Head of caudate nucleus (tissue), 42 donors: Measurements from ENCODE around the gene SLC2A11.
"Not testable (repeated sequence)": the region's sequence is repeated elsewhere in the genome, so short reads cannot be mapped to it uniquely, and the experiment has no call there.

Experiments
- DNase-seq, 42 donors: peaks; one replicate each; pipeline versions ENCODE4 v3.0.0 to v3.0.0-alpha.2; 2020 to 2021; ENCODE audit warnings: mixed read lengths in 7 of 42
- intact Hi-C: fragments of 100-400 bp; cut with DNase I; formaldehyde crosslinking; loops from one replicate; pipeline ENCODE4 v1.15.0; 2022

SLC2A11 gene

DNA sequence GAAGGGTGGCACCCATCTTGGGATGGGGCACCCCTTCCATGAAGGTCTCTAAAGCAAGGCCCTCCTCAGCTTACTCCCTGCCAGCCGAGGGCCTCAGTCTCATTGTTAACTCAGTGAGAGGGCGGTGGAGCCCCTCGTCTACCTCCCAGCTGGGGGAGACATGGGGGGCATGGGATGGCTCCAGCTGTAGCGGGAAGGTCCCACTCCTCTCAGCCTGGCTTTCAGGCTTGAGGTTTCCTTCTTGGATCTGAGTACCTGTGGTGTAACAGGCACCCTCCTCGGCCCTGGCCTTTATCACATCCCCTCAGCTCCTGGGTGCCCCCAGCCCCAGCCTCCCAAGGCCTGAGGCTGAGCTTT lies 38.5 kb downstream of the SLC2A11 start:
- no peak for DNase-seq
- intact Hi-C loops, result no loop called here

DNA sequence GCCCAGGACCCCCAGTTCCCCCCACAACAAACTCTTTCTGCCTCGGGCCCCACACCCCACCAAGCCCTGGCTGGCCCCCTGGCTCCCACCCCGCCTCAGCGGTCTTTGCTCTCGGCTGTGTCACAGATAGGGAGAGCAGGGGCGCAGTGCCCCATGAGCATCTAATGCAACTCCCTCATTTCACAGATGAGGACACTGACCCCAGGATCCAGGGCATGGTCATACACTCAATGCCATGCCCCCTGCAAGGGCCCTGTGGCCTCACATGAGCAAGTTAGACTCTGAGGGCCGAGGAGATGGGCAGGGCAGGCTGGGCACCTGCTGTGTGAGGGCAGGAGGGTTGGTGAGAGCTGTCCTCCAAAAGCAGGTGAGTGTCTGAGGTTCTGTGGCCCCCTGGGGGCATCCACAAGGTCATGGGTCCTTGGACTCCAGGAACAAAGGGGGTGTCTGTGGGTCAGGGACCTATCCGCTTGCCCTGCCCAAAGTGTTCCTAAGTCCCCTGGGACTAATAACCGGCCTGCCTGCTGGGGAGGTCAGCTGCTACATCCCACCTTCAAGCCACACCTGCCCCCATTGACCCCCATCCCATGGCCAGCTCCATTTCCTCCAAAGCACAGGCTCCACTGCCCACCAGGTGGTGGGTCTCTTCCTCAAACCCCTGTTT lies 39.0 kb downstream of the SLC2A11 start:
- DNase-seq, result no peak
- intact Hi-C loops, result no loop called here

DNA sequence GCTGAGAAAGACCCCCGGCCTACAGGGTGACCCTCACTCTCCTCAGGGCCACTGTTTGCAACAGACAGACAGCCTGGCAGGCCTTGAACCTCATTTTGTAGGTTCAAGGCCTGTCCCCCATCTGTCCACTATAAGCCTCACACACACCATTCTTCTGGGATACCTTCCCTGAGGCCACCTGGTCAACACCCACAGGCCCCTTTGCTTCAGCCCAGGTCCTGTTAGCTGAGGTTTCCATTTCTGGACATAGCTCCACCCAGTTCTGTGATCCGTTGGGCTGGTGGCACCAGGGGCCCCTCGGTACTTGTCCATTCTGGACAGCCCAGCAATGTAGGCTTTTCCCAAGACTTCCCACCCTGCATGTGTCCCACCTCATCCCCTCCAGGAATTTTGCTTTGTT lies 39.6 kb downstream of the SLC2A11 start:
- intact Hi-C loops, result no loop called here
- no peak for DNase-seq

DNA sequence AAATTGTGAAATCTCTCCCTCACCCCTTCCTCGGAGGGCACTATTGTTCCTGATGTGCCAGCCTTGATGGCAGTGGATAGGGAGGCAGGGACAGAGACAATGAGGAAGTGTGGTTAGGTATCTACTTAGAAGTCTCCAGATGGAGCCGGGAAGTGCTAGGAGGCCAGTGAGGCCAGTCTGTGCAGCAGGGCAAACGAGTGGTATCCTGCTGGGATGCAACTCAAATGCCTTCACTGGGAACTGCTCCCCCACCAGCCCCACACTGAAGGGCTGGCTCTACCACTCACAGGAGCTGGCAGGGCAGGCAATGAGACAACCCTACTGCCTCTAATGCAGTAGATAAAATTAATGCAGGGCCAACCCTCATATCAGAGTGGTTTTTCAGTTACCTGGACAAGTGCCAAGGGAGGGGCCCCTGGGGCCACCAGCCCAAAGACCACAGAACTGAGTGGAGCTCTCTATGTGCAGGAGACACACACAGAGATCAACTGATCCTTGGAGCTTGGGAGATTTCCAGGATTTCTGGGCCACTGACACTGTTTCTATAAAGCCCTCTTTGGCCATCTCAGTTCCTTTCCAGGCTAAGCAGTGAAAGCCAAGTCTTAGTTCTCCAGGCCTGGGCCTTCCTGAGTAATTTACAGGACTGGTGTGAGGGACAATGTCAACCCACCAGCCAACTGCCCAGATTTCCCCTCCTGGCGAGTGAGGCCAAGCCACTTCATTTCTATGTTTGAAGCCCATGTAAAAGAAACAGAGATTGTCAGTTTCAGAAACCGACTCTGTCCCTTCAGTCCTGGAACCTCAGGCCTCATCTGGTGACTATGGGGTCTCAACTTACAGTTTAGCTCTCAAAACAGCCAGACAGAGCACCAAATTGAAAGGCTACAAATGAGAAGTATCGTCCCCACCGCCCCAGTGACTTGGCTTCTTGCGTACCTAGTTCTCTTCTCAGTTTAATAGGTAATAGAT lies 40.6 kb downstream of the SLC2A11 start:
- intact Hi-C loops, result no loop called here
- DNase-seq, result peak in 5 of 42 donors; percentile 19 to 49 (median 25)

DNA sequence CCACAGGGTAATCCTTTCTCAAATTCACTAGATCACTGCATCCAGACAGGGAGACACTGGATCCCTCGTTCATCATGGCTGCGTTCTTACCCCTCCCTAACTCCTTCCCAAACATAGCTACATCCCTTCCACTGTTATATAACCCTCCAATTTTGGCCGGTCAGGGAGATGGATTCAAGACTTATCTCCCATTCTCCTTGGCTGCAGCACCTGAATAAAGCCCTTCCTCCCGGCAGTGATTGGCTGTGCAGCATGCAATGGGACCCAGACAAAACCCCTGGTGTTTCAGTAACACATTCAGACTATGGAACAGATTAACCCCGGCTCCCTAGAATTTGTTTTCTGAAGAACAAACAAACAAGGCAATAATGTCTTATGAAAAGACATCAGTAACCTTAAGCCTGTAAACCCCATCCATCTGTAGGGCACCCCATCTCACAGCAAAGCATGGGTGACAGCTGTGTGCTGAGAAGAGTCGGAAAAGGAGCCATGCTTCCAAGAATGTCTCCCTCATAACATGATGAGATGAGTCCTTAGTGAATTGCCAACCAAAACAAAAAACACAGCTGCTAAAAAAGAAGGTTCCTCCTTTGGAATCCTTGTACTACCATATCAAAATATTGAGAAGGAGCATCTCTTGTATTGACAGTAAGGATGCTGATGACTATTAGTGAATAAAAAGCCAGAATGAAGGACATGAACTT lies 41.5 kb downstream of the SLC2A11 start:
- intact Hi-C loops, result no loop called here
- no peak for DNase-seq

GRCh38 chr22:23900227-23900626 lies 42.6 kb downstream of the SLC2A11 start:
- DNase-seq, intact Hi-C loops: not testable (repeated sequence)

GRCh38 chr22:23901600-23901999 lies 43.9 kb downstream of the SLC2A11 start:
- no peak for DNase-seq
- intact Hi-C loops, result no loop called here

DNA sequence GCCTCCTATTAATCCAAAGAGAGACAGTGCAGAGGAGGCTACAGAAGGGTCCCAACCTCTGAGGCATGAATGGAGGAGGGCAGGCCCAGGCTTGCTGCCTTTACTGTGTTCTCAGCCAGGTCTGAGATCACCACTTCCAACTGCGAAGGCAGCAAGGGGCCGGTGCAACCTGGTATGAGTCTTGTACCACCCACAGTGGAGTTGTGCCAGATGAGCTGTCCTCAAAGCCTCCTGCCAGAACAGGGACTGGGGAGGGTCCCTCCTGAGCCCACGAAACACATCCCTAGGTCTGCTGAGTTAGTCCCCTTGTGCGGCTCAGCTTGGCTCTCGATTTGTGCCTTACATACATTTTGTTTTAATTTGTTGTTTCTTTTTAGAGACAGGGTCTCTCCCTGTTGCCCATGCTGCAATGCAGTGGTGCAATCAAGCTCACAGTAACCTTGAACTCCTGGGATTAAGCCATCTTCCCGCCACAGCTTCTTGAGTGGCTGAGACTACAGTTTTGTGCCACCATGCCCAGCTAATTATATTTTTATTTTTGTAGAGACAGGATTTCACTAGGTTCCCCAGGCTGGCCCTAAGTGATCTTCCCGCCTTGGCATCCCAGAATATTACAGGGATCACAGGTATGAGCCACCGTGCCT lies 45.8 kb downstream of the SLC2A11 start:
- intact Hi-C loops, result no loop called here
- no peak for DNase-seq

- DNase-seq, result peak; percentile 31 to 92 (median 82)
- intact Hi-C loops, result no loop called here
Observed at GRCh38 chr22:23904573-23905254, 47.0 kb downstream of the SLC2A11 start.

DNA sequence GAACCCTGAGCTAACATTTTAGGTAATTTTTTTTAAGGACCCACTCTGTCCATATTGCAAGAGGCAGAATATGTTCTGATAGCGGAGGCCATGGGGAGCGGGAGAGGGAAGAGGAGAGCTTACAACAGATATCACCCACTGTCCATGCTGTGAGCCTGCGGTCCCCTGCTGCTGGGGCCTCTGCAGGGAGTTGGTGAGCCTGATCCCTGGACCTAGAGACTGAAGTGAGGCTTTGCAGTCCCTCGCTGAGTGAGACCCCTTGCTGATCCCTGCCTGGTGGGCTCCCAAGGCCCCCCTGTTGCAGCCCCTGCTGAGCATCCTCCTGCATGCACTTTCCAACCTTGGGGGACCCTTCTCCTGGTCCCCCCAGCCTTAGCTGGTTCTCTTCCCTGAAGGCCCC lies 49.0 kb downstream of the SLC2A11 start:
- no peak for DNase-seq
- intact Hi-C loops, result no loop called here

- DNase-seq, intact Hi-C loops: not testable (repeated sequence)
Observed at GRCh38 chr22:23907423-23907822, 49.7 kb downstream of the SLC2A11 start.

DNA sequence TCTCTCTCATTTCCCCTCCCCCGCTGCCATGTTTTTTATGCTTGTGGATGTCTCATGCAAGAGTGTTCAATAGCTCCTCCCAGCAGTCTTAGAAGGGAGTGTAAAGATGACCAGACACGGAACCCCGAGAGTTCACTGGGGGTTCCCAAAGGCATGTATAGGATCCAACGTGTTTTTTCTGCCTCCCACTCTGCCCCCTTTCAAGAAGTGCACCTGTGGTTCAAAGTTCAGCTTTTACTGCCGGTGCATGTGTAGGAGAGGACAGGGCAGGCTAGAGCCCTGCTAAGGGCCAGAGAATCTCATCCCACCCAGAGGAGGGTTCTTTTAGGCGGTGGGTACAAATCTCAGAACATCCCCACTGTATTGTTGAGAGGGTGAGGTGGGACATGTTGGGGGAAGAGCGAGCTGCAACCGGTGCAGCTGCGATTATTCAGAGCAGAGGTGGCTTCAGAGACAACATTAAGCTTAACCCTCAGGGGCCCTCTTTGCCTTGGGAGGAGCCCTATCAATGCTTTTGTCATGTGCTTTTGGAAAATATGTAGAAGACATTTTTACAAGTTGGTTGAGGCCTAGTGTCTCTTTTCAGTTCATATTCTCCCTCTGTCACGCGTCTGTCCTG lies 51.0 kb downstream of the SLC2A11 start:
- peak in 1 of 42 donors; percentile 1 for DNase-seq

DNA sequence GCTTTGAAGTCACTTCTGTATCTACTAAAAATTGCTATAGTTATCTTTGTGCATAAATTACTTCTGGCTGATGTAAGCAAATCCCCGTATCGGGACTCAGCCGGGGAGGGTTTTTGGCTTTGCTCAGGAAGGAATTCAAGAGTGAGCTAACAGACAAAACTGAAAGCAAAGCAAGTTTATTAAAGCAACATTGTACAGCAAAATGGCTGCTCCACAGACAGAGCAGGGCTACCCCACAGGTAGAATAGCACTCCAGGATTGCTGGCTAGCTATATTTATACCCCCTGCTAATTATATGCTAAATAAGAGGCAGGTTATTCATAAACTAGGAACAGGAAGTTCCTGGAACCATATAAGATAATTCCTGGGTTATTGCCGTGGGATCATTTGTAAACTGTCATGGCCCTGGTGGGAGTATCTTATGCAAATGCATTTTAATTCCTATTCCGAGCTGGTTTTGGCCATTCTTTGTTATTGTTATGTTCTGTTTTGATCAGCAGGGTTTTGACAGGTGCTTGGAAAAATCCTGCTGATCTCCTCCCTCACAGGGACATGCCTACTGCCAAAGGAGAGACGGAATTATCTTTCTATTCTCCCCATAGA lies 51.7 kb downstream of the SLC2A11 start:
- intact Hi-C loops, result no loop called here
- peak in 2 of 42 donors; percentile 23 to 32 for DNase-seq

More for the DNA sequence above, 51.0 kb downstream of the SLC2A11 start:
- intact Hi-C loops, result no loop called here

DNA sequence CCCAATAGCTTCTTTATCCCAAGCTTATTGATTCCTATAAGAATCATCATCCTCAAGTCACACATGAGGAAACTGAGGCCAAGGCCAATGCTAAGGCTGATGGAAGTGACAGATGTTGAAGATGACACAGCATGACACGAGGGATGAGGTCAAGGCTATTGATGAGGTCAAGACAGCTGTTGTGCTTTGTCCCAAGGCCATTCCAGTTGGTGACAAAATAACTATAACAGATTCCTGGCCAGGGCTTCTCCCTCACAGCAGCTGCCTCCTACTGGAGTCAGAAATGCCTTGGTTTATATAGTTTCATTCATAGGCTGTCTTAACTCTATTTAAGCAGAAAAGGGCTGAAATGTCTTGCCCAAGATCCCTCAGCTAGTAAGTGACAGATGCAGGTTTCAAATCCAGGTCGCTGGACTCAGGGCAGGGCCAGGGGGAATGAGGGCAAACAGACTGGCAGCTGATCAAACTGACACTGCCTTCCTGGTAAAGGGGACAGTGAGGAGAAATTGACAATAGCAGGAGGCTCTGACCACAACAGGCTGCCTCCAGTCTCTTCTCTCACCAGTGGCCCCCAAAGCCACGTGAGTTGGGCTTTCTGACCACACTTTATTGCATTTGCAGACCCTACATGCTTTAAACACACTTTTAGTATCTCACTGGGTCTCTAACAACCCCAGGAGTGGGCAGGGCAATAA lies 53.0 kb downstream of the SLC2A11 start:
- DNase-seq, result peak in 1 of 42 donors; percentile 5
- intact Hi-C loops, result loop anchor here (10.0 kb wide), 1 partner anchor 64 kb away; the partner anchor contains the start of gene DDT

DNA sequence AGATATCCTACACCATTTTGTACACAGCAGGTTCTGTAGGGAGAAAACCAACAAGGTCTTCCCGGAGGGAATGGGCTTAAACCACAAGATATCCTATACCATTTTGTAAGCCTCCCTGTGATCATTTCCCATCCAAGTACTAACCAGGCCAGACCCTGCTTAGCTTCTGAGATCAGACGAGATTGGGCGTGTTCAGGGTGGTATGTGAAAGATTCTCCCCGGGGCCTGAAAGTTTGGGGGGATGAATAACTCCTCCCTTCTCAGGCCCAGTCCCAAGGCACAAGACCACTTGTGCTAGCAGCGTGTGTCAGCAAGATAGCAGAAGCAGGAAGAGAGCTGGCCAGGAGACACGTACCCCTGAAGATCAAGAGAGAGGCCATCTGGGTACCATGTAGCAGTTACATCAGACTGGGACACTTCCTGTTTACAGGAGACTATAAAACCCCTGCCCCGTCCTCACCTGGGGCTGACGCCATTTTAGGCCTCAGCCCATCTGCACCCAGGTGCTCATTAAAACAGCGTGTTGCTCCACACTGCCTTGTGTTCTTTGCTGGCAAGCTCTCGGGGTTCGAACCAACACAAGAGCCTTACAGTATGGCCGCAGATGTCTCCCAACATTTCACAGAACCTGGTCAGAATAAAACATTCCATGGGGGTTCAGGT lies 53.8 kb downstream of the SLC2A11 start:
- intact Hi-C loops, result loop anchor here (10.0 kb wide), 1 partner anchor 63 kb away; the partner anchor contains the start of gene DDT
- DNase-seq, result peak in 2 of 42 donors; percentile 17 to 31

DNA sequence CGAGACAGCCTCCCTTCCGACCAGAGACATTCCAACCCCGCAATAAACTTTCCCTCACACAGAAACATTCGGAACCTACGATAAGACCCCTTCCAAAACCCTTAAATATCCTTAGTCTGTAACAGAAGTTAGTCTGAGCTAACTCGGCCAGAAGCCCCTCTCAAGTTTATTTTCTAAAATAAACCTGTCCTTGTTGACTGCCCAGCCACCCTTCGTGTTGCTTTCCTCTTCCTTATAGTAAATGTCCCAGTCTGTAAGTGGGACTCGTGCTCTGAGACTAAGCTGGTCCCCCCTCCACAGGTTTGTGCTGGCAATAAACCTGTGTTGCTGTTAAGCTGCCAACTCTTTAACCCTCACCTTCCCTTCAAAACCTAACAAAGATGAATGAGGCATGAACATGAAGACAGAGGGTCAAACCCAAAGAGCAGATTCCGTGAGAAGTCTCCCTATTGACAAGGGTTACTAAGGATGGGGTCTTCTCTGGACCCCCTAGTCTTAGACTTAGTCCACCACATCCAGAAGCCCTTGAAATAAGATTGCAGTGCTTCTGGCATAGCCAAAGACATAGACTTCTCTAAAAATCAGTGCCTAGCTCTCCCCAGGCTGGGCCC lies 54.7 kb downstream of the SLC2A11 start:
- peak in 2 of 42 donors; percentile 14 to 33 for DNase-seq
- intact Hi-C loops, result loop anchor here (10.0 kb wide), 1 partner anchor 62 kb away; the partner anchor contains the start of gene DDT
